AG09319 (cell line): ENCODE results near the gene FOXI3.
"Not testable (repeated sequence)": the region's sequence is repeated elsewhere in the genome, so short reads cannot be mapped to it uniquely, and the experiment has no call there.

Source experiments
- DNase-seq: peaks from one replicate; pipeline ENCODE4 v3.0.0-alpha.2; 2010; ENCODE audit warnings: low read depth; ENCODE audit errors: extremely low read depth
- CTCF ChIP-seq: IDR thresholded peaks from 2 replicates; pipeline ENCODE4 v1.5.1; 2011; ENCODE audit warnings: low read depth, mild to moderate bottlenecking, inconsistent platforms, low read length, moderate library complexity

The FOXI3 gene

GRCh38 chr2:88442473-88442872 is 10.0 kb downstream of the FOXI3 start:
- no peak for TF ChIP-seq CTCF

DNA sequence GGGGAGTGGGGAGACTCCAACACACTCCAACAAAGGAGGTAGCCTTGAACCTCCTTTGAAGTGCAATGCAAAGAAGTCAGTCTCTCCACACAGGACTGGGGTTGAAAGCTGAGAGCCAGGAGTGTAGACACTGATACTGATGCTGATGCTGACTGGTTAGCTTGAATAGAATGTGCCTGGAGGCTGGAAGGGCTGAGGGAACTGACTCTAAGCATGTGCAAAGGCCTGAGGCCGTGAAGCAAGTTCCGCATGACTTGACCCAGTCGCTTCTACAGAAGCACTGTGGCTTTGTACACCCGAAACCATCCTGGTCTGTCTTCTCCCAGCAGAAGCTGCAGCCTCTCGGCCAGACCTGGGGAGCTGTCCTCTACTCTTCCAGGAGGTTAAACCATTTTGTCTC is 10.4 kb downstream of the FOXI3 start:
- DNase-seq = no peak
- TF ChIP-seq CTCF = no peak

More at GRCh38 chr2:88442473-88442872, 10.0 kb downstream of the FOXI3 start:
- DNase-seq = no peak

DNA sequence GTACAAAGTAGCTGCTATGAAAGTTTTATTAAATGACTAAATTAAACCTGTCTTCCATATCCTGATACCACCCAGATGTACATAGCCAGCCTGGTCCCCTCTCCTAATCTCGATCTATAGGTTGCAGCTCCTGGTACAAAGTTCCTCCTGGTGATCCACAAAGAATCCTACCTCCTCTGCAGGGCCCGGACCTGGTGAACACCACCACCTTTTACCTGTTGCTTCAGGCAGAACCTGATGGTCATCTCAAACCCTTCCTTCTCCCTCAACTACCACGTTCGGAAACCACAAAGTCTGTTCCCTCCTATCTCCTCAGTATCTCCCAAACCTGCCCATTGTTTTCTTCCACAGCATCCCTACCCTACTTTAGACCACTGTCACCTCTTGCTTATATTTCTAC is 15.5 kb downstream of the FOXI3 start:
- no peak for DNase-seq
- no peak for TF ChIP-seq CTCF

DNA sequence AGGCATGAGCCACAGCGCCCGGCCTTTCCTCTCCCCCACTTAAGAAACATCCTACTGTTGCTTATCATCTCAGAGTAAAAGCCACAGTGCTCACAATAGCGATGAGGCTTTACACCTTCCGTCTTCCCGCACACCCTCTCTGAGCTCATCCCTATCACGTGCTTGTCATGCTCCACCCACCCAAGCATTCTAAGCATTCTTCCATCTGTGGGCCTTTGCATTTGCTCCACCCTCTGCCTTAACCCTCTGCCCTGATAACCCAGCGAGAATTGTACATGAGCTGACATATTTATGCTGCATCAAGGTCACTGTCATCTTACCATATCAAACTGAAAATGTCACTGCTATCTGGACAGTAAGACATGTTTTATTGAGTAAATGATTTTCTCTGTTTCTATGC is 22.6 kb downstream of the FOXI3 start:
- DNase-seq = no peak
- no peak for TF ChIP-seq CTCF

- TF ChIP-seq CTCF = no peak
- DNase-seq = no peak
Observed at GRCh38 chr2:88423733-88424132, 28.8 kb downstream of the FOXI3 start.

- not testable (repeated sequence) for DNase-seq
Observed at GRCh38 chr2:88419051-88419450, 33.4 kb downstream of the FOXI3 start.

- no peak for TF ChIP-seq CTCF
- no peak for DNase-seq
Observed at GRCh38 chr2:88416016-88416663, 36.4 kb downstream of the FOXI3 start.

- DNase-seq = not testable (repeated sequence)
Observed at GRCh38 chr2:88408870-88409269, 43.6 kb downstream of the FOXI3 start.
